ENCODE data around the gene RNFT2.

Gene RNFT2

GRCh38 chr12:116790066-116790465 lies 52.0 kb downstream of the RNFT2 start:
- Histone ChIP-seq H3K4me3 (no peak overlapping the region), H3K4me1 (no peaks in the 10 kb centered on the region), H3K36me3 (no peaks in the 10 kb centered on the region), H3K27me3 (no peaks in the 10 kb centered on the region), H3K27ac (no peak overlapping the region), H3K9me3 (no peaks in the 10 kb centered on the region)
- intact Hi-C loops (cut with DNase I; ENCODE audit: low total_unique reads) = no loop called here
- TF ChIP-seq CTCF (IDR thresholded peaks at IDR 0.05) = no peak
- no peak for DNase-seq

- H3K27me3 ChIP-seq = no peaks in the 10 kb centered on the region
- DNase-seq = no peak
- H3K9me3 ChIP-seq = no peaks in the 10 kb centered on the region
- no peak overlapping the region for H3K27ac ChIP-seq
- H3K4me3 ChIP-seq = no peak overlapping the region
- no peak for TF ChIP-seq CTCF (IDR thresholded peaks at IDR 0.05)
- intact Hi-C loops (cut with DNase I; ENCODE audit: low total_unique reads) = no loop called here
- no peaks in the 10 kb centered on the region for H3K4me1 ChIP-seq
- no peaks in the 10 kb centered on the region for H3K36me3 ChIP-seq
Measured at GRCh38 chr12:116792403-116792802, 54.3 kb downstream of the RNFT2 start.

GRCh38 chr12:116794725-116795124 lies 56.6 kb downstream of the RNFT2 start:
- no peak overlapping the region for H3K27ac ChIP-seq
- H3K4me1 ChIP-seq = no peaks in the 10 kb centered on the region
- no peak overlapping the region for H3K4me3 ChIP-seq
- intact Hi-C loops (cut with DNase I; ENCODE audit: low total_unique reads) = no loop called here
- no peak for DNase-seq
- no peak for TF ChIP-seq CTCF (IDR thresholded peaks at IDR 0.05)
- peaks cover 0 to 9% (median 0%) of the 10 kb centered on the region in 3 donors for H3K36me3 ChIP-seq
- no peaks in the 10 kb centered on the region for H3K27me3 ChIP-seq
- peaks cover 0 to 11% (median 0%) of the 10 kb centered on the region in 3 donors for H3K9me3 ChIP-seq

GRCh38 chr12:116797885-116798284 lies 59.8 kb downstream of the RNFT2 start:
- H3K27ac ChIP-seq = no peak overlapping the region
- DNase-seq = no peak
- peaks cover 0 to 9% (median 0%) of the 10 kb centered on the region in 3 donors for H3K36me3 ChIP-seq
- no peaks in the 10 kb centered on the region for H3K27me3 ChIP-seq
- H3K4me1 ChIP-seq = no peaks in the 10 kb centered on the region
- no peak for TF ChIP-seq CTCF (IDR thresholded peaks at IDR 0.05)
- intact Hi-C loops (cut with DNase I; ENCODE audit: low total_unique reads) = no loop called here
- no peak overlapping the region for H3K4me3 ChIP-seq
- H3K9me3 ChIP-seq = peaks cover 0 to 11% (median 0%) of the 10 kb centered on the region in 3 donors

- intact Hi-C loops (cut with DNase I; ENCODE audit: low total_unique reads) = no loop called here
Measured at GRCh38 chr12:116798719-116799118, 60.6 kb downstream of the RNFT2 start.

More at GRCh38 chr12:116798719-116799118, 60.6 kb downstream of the RNFT2 start:
- Histone ChIP-seq H3K36me3 (peaks cover 0 to 9% (median 0%) of the 10 kb centered on the region in 3 donors), H3K27me3 (no peaks in the 10 kb centered on the region), H3K4me1 (no peaks in the 10 kb centered on the region), H3K9me3 (peaks cover 0 to 11% (median 0%) of the 10 kb centered on the region in 3 donors), H3K4me3 (no peak overlapping the region), H3K27ac (no peak overlapping the region)
- no peak for DNase-seq
- TF ChIP-seq CTCF (IDR thresholded peaks at IDR 0.05) = no peak
